ENCODE results near the gene SHROOM1.

The SHROOM1 gene

GRCh38 chr5:132788990-132789886 is 41.2 kb downstream of the SHROOM1 start:
- Histone ChIP-seq H3K9me3 (replicated peaks; ENCODE audit: insufficient read depth, low read length) (no peaks in the 10 kb centered on the region), H3K27me3 (replicated peaks; ENCODE audit: insufficient read depth, low read length) (no peaks in the 10 kb centered on the region), H3K9ac (ENCODE audit: low read length) (no peak overlapping the region), H3K79me2 (ENCODE audit: low read length) (no peaks in the 10 kb centered on the region), H3K4me1 (ENCODE audit: low read length) (no peaks in the 10 kb centered on the region), H3F3A (ENCODE audit: insufficient read depth, low read length) (no peaks in the 10 kb centered on the region), H4K20me1 (ENCODE audit: insufficient read depth, low read length) (no peaks in the 10 kb centered on the region), H3K9me2 (replicated peaks; ENCODE audit: insufficient read depth, low read length) (no peaks in the 10 kb centered on the region), H3K4me2 (ENCODE audit: low read depth, low read length) (no peak overlapping the region), H3K36me3 (replicated peaks; ENCODE audit: insufficient read depth, low read length) (no peaks in the 10 kb centered on the region), H3K27ac (ENCODE audit: low read length) (no peak overlapping the region), H3K4me3 (ENCODE audit: low read length) (no peak overlapping the region), H2AFZ (ENCODE audit: low read length) (no peak overlapping the region)
- TF ChIP-seq CTCF (IDR thresholded peaks at IDR 0.05; ENCODE audit: low read length) (no peak), EZH2phosphoT487 (IDR thresholded peaks at IDR 0.05; ENCODE audit: low read length) (no peak), EZH2 (optimal IDR thresholded peaks at IDR 0.05; ENCODE audit: low read depth, low read length) (no peak)
- no peak for DNase-seq

GRCh38 chr5:132788508-132788907 is 41.9 kb downstream of the SHROOM1 start:
- no peak overlapping the region for H3K9ac ChIP-seq (ENCODE audit: low read length)
- H2AFZ ChIP-seq (ENCODE audit: low read length), result no peak overlapping the region
- H3K27ac ChIP-seq (ENCODE audit: low read length), result no peak overlapping the region

GRCh38 chr5:132787076-132787475 is 43.4 kb downstream of the SHROOM1 start:
- no peak overlapping the region for H3K4me2 ChIP-seq (ENCODE audit: low read depth, low read length)
- H3K4me1 ChIP-seq (ENCODE audit: low read length), result no peaks in the 10 kb centered on the region
- no peaks in the 10 kb centered on the region for H3K27me3 ChIP-seq (replicated peaks; ENCODE audit: insufficient read depth, low read length)
- H4K20me1 ChIP-seq (ENCODE audit: insufficient read depth, low read length), result no peaks in the 10 kb centered on the region
- no peaks in the 10 kb centered on the region for H3F3A ChIP-seq (ENCODE audit: insufficient read depth, low read length)
- no peaks in the 10 kb centered on the region for H3K36me3 ChIP-seq (replicated peaks; ENCODE audit: insufficient read depth, low read length)
- H3K4me3 ChIP-seq (ENCODE audit: low read length), result no peak overlapping the region
- no peaks in the 10 kb centered on the region for H3K9me2 ChIP-seq (replicated peaks; ENCODE audit: insufficient read depth, low read length)
- DNase-seq, result no peak
- no peaks in the 10 kb centered on the region for H3K79me2 ChIP-seq (ENCODE audit: low read length)
- H3K27ac ChIP-seq (ENCODE audit: low read length), result no peak overlapping the region
- H3K9me3 ChIP-seq (replicated peaks; ENCODE audit: insufficient read depth, low read length), result no peaks in the 10 kb centered on the region
- TF ChIP-seq EZH2 (optimal IDR thresholded peaks at IDR 0.05; ENCODE audit: low read depth, low read length) (no peak), EZH2phosphoT487 (IDR thresholded peaks at IDR 0.05; ENCODE audit: low read length) (no peak), CTCF (IDR thresholded peaks at IDR 0.05; ENCODE audit: low read length) (no peak)
- H3K9ac ChIP-seq (ENCODE audit: low read length), result no peak overlapping the region
- no peak overlapping the region for H2AFZ ChIP-seq (ENCODE audit: low read length)

More at GRCh38 chr5:132788508-132788907, 41.9 kb downstream of the SHROOM1 start:
- no peaks in the 10 kb centered on the region for H3K4me1 ChIP-seq (ENCODE audit: low read length)
- H3K9me3 ChIP-seq (replicated peaks; ENCODE audit: insufficient read depth, low read length), result no peaks in the 10 kb centered on the region
- no peaks in the 10 kb centered on the region for H3K36me3 ChIP-seq (replicated peaks; ENCODE audit: insufficient read depth, low read length)
- no peak overlapping the region for H3K4me3 ChIP-seq (ENCODE audit: low read length)
- no peak for TF ChIP-seq CTCF (IDR thresholded peaks at IDR 0.05; ENCODE audit: low read length)
- no peak for TF ChIP-seq EZH2phosphoT487 (IDR thresholded peaks at IDR 0.05; ENCODE audit: low read length)
- TF ChIP-seq EZH2 (optimal IDR thresholded peaks at IDR 0.05; ENCODE audit: low read depth, low read length), result no peak
- no peaks in the 10 kb centered on the region for H4K20me1 ChIP-seq (ENCODE audit: insufficient read depth, low read length)
- H3K79me2 ChIP-seq (ENCODE audit: low read length), result no peaks in the 10 kb centered on the region
- no peak for DNase-seq
- no peak overlapping the region for H3K4me2 ChIP-seq (ENCODE audit: low read depth, low read length)
- H3F3A ChIP-seq (ENCODE audit: insufficient read depth, low read length), result no peaks in the 10 kb centered on the region
- H3K27me3 ChIP-seq (replicated peaks; ENCODE audit: insufficient read depth, low read length), result no peaks in the 10 kb centered on the region
- H3K9me2 ChIP-seq (replicated peaks; ENCODE audit: insufficient read depth, low read length), result no peaks in the 10 kb centered on the region
